Endometrial microvascular endothelial cells (primary cell): ENCODE results near the gene KRT71. TPM values are rescaled to one million over a fixed set of nuclear protein-coding genes. Genes with fewer than 3 reads are reported as not detected.
"Not testable (repeated sequence)": the region's sequence is repeated elsewhere in the genome, so short reads cannot be mapped to it uniquely, and the experiment has no call there.

Experiments
- in situ Hi-C: cut with HindIII; loops from 2 replicates; pipeline ENCODE4 v1.10.0; 2017; ENCODE audit warnings: low sequenced_read_pairs, low pct_unique_long_range_greater_than_20kb; ENCODE audit errors: inconsistent ontology term
- total RNA-seq: library from RNA; depleted of rRNA; stranded (reverse); fragments of >200 nt; gene quantifications from one replicate; pipeline ENCODE4 v1.2.3, GENCODE V29; 2015; ENCODE audit errors: inconsistent ontology term

The KRT71 gene
- not detected for total RNA-seq

DNA sequence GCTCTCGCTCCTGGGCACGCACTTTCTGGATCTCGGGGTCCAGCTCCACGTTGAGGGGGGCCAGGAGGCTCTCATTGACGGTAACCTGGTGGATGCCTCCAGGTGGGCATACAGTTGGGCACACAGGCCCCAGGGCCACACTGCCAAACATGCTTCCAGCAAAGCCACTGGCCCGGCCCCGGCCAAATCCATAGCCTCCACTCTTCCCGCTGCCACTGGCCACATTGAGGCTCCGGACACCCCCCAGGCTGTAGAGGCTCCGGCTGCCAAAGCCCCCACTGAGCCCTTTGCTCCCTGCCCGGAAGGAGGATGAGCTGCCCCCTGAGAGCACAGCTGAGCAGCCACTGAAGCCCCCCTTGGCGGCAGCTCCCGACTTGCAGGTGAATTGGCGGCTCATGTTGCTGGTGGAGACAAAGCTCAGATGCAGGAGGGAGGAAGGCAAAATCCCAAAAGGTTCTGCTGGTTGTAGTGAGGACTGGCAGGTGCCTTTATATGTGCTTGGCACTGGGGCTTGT is at the start of gene KRT71:
Gene KRT71 (minus strand): TSS at position 465 of the 515 bp plus-strand sequence. CDS start 68 bp downstream, at position 397.
- in situ Hi-C loops = no loop called here

DNA sequence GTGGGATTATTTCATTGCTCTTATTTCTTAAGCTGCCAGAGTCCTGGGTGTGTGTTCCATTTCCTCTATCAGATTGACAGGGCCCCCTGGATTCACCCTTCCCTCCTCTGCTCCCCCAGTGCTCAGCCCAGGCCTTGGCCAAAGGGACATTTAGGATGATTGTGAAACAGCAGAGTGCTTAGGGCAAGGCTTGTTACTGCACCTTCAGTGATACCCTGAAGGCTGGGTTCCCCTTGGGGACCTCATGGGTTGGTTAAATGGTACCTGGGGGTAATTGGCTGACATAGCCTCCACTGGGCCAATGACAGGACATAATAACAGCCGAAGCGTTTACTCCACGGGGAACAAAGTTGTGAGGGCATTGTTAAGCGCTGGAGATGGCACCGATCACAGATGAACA is 49.6 kb upstream of the KRT71 start:
- in situ Hi-C loops = no loop called here

DNA sequence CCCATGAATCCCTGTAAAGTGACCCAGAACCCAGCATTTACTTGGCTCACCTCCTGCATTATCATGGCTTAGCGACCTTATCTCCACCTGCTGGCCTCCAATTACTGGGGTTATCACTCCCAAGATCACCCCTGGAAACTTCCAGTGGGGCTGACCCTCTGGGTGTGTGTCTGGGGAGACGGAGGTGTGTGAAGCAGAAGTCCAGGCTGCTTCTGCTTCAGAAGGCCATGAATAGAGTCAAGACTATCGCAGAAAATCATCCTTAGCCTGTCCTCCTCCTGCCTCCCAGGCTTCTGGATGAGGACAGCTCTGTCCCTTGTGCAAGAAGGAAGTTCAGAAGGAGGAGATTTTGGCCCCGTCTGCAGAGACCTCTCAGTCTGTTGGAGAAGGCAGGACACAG is 48.7 kb upstream of the KRT71 start:
- in situ Hi-C loops = no loop called here

DNA sequence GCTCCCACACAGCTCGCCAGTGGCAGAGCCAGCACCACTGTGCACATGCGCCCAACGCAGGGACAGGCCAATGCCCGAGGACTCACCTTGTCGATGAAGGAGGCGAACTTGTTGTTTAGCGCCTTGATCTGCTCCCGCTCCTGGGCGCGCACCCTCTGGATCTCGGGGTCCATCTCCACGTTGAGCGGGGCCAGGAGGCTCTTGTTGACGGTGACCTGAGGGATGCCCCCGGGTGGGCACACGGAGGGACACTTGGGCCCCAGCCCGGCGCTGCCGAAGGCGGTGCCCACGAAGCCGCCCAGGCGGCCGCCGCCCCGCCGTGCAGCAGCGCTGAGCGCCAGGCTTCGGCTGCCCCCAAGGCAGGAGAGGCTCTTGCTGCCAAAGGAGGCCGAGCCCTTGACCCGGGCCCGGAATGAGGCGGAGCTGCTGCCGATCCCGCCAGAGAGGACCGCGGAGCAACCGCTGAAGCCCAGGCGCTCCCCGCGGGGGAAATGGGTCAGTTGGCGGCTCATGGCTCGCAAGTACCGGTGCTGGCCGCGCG is 48.1 kb upstream of the KRT71 start, which contains the start of gene KRT72:
Gene KRT72 (minus strand): TSS at position 523 of the 541 bp plus-strand sequence. CDS start 11 bp downstream, at position 512.
- in situ Hi-C loops = no loop called here

DNA sequence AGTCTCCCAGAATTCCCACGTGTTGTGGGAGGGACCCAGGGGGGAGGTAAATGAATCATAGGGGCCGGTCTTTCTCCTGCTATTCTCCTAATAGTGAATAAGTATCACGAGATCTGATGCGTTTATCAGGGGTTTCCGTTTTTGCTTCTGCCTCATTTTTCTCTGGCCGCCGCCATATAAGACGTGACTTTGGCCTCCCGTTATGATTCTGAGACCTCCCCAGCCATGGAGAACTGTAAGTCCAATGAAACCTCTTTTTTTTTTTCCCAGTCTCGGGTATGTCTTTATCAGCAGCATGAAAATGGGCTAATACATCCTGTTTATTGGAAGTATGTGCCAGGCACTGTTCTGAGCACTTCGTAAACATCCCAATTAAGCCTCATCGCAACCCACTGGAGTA is 47.5 kb upstream of the KRT71 start:
- in situ Hi-C loops = no loop called here

DNA sequence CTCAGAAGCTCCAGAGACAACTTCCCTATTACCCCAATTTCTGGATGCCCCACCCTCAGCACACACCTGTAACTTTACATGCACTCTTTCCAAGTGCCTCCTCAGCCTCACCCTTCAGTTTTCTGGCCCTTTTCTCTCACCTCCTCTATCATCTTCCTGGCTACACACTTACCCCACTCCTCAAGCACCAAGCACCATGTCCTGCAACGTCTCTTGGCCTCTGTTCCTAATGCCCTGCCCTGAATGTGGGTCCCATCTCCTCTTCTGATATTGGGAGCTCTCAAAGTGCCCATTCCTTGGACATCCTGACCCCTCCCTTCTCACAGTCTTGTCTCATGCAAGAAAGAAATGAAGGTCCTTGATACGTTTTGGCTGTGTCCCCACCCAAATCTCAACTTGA is 47.1 kb upstream of the KRT71 start:
- in situ Hi-C loops = no loop called here

DNA sequence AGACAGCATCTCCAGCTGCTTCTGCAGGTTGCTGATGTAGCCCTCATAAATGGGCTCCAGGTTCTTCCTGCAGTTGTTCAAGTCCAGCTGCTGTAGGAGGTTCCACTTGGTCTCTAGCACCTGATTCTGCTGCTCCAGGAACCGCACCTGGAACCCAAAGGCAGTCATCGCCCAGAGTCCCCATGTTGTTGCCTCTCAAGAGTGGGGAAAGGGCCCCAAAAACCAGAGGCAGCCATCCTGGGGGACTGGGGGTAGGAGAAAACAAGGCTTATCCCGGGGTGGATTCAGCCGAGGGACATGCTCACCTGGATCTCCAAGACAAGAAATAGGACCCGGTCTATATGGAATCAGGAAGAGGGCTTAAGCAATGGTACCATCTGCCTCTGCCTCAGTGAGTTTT is 46.0 kb upstream of the KRT71 start:
- in situ Hi-C loops = no loop called here

DNA sequence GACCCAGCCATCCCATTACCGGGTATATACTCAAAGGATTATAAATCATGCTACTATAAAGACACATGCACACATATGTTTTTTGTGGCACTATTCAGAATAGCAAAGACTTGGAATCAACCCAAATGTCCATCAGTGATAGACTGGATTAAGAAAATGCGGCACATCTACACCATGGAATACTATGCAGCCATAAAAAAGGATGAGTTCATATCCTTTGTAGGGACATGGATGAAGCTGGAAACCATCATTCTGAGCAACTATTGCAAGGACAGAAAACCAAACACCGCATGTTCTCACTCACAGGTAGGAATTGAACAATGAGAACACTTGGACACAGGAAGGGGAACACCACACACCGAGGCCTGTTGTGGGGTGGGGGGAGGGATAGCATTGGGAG is 41.3 kb upstream of the KRT71 start:
- in situ Hi-C loops = not testable (repeated sequence)

DNA sequence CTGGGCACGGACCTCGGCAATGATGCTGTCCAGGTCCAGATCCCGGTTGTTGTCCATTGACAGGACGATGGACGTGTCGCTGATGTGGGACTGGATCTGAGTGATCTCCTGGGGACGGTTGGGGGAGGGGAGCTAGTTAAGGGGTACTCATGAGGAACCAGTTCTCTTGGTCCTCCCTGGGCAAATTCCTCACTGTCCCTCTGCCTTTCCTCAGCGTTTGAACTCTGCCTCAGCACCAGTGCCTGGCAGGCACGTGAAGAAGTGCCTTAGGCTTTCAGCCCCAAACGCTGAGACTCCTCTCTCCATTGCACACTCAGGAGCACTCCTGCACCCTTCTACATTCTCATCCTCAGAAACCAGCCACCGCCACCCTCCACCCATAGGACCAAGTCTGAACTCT is 38.6 kb upstream of the KRT71 start:
- in situ Hi-C loops = no loop called here

DNA sequence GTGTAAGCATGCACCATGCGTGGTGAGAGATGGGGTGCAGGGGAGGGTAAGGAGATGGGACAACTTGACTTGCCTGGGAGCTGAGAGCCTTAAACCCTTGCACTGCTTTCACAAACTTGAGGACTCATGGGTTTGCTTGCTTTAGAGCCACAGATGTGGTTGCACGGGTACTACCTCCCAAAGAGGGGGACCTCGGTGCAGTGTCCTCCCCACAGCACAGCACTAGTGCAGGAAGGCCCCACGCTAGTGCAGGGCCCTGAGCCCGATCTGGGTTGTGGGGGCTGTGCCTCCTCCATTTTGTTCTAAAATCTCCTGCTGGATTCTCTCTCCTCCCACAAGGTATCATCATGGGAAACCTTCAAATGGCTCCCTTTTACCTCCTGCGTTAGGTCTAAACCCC is 37.1 kb upstream of the KRT71 start:
- in situ Hi-C loops = no loop called here

DNA sequence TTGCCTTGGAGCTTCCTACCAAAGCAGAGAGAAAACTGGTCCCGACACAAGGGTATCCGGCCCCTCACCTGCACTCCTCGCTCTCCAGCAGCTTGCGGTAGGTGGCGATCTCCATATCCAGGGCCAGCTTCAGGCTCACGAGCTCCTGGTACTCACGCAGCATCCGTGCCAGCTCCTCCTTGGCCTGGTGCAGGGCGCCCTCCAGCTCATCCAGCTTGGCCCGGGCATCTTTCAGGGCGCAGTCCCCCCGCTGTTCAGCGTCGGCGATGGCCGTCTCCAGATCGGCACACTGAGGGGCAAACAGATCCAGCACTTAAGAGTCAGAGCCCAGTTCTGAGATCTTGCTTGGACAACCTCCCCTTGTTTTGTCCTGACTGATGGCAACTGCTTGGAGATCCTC is 34.6 kb upstream of the KRT71 start:
- in situ Hi-C loops = no loop called here

DNA sequence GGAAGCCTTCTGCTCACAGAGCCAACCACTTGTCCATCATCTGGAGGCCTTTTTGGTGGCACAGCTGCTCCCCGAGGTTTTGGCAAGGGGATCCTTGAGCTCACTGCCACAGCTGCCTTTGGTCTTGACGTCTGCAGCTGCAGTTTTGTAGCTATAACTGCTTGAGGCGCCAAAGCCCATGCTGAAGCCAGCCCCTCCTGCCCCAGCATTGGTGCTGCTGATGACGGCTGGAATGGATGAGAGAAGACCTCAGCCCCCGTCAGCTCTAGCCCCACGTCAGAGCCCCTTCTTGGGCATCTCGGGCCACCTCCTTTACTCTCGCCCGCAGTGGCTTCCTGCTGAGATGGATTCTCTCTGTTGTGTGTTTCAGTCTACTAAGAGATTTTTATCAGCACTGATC is 33.0 kb upstream of the KRT71 start:
- in situ Hi-C loops = no loop called here

DNA sequence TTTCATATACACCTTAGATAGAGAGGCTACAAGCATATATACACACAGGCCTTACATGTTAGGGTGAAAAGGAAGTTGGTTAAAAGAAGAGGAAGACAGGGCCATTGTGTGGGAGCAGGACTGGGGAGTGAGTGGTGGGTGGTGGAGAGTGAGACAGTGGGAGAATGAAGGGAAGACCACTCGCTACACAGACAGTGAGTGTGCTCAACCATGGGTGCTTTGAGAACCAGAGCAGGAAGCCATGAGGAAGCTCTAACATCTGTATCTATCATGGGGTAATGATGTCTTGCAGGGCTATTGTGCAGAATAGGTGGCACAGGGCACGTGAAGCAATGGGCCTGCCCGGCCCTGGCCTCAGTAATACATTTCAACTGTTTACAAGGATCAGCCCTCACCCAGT is 32.1 kb upstream of the KRT71 start:
- in situ Hi-C loops = no loop called here

DNA sequence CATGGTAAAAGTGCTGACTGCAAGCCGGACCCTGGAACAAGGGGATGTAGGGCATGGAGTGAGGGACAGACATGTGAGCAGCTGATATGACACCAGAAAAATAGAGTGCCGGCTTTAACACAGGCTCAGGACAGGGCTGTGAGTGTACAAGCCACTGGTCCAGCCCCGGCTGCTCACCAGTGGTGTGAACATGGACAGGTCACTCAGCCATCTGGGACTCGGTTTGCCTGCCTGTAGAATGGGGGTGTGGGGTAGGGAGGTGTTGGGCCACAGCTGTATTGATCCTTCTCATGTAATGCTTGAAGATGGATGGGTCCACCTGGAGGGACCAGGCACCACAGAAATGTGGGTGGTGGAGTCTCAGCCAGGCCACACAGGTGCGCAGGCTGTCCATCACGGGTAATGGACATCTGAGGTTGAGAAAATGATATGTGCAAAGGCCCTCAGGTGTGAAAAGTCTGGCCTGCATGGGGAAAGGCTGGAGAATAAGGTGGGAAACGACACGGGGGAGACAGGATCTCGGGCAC is 31.3 kb upstream of the KRT71 start:
- in situ Hi-C loops = no loop called here

DNA sequence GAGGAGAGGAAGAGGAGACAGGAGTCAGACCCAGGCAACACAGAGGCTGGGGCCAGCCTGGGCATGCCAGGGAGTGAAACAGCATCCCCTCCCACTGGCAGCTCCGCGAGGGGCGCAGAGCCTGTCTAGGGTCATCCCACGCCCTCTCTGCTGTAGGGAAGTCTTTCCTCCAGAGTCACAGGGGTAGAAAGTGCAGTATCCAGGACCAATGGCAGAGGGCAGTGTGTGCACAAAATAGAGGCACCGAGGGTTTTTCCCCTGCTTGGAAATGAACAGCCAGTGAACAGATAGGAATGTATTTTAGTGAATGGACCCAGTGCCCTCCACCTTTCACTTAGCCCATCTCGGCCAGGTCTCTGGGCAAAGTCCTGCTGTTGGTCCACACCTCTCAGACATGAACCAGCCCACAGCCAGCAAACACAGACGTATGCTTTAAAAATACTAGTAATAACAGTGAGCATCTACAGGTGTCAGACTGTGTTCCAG is 30.1 kb upstream of the KRT71 start:
- in situ Hi-C loops = no loop called here

DNA sequence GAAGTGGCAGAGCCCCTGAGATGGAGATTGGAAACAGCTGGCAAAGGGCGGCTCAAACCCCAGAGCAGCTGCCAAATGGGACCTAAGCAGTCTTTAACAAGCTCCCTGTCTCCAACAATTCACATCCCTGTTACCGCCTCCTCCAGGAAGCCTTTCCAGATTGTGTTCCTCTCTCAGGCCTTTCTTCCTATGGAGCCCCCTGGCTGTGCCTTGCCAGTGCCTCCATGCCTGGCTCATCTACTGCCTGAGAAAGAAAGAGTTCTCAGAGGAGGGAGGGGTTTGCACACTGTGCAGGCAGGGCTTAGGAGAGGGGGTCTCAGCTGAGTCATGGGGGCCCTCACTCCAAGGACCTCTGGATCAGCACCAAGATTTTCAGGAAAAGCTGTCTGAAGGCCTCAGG is 29.5 kb upstream of the KRT71 start:
- in situ Hi-C loops = no loop called here

DNA sequence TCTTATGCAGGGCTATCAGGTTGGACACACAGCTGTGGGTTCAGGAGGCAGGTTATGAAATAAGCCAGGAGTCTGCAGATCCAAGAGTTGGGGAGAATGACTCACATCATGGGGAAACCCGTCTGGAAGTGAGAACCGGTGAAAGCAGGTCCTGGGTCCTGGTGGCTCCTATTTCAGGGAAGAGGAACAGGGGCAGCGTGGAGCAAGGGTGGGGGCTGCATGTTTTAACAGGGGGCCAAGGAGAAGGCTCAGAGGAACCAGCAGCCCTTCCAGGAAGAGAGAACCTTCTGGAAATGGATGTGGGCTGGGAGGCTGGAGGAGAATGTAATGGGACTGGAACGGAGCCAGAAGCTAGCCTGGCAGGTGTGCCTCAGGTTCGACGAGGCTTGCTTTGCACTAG is 28.5 kb upstream of the KRT71 start:
- in situ Hi-C loops = no loop called here

DNA sequence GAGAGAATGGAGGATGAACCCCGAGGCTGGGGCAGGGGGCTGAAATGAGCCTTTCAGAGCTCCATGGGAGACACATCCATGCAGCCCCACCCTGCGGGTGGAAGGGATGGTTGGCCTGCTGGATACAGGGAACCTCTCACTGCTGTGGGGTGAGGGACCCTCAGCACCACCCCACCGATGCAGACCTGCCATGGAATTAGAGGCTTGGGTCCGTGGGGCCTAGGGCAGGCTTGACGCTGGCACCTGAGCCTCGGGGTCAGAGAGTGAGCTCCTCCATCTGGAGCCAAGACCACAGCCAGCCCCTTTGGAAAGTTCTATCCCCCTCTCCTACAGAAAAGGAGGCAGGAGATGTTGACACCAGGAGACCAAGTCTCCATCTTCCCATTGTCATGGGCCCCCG is 28.1 kb upstream of the KRT71 start:
- in situ Hi-C loops = no loop called here

DNA sequence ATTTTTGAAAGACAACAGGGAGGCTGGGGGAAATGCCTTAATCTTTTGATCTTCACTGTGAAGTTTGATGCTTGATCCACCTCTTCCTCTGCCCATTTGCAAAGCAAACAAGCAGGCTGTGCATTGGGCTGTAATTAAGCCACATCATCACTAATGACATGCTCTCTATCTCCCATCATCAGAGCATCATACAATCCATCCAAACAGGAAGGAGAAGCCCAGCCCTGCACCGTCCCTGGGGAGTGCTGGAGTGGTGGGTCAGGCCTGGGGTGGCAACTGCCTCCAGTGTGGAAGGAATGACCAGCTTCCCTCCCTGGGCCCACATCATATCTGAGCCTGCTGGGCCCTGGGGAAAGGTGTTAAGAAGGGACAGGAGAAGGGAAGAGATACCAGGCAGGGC is 27.6 kb upstream of the KRT71 start:
- in situ Hi-C loops = no loop called here

DNA sequence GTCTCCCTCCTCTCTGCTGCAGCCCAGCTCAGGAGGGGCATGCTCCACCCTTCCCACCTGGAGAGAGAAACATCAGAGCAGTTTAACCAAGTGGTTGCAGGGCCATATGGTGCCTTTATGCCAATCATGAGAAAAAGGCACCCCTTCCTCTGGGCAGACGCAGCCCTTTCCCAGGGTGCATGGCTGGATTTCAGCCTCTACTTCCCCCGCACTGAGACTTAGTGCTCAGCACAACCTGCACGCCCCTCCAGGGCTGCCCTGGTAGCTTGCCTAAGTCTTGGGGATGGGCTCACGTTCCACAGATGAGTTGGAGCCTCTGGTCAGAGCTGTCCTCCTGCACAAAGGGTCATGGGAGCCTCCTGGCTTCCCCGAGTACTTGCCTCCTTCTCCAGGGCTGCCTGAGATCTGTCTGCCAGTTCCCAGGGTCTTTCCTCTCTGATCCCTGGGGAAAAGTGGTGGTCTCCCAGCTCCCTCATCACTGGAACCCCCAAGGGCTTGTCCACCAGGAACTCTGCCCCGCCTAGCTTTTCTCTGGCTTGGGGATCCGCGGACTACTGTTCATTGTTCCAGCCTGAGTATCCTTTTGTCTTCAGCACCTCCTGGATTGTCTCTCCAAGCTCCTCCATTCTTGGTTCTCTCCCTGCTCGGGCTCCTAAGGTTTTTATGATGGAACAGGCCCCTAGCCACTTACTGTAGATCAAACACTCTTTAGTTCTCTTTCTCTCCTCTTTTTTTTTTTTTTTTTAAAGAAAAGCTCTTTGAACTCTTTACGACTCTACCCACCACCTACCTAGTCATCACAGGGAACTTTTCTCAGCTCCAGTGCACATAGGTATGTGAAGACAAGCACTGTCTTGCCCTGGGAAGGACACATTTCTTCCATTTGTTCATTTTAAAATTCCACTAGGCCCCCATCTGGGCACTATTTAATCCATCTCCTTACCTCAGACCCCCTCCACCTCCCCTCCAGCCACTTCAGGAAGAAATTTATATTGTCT is 26.8 kb upstream of the KRT71 start:
- in situ Hi-C loops = no loop called here
